NCI-H526 treated with DMSO at 0.1 percent for 48 hours (cell line): ENCODE results near the gene DIP2C.
"Not testable (repeated sequence)": the region's sequence is repeated elsewhere in the genome, so short reads cannot be mapped to it uniquely, and the experiment has no call there.

Experiments
- DNase-seq: peaks from one replicate; lab custom pipeline; 2025; lab: John Stamatoyannopoulos, UW

The DIP2C gene

GRCh38 chr10:657816-658350 is 31.6 kb downstream of the DIP2C start:
- not testable (repeated sequence) for DNase-seq

GRCh38 chr10:656883-657282 is 32.6 kb downstream of the DIP2C start:
- no peak for DNase-seq

- no peak for DNase-seq
These were observed 34.3 kb downstream of the DIP2C start for GRCh38 chr10:655184-655583.

GRCh38 chr10:654647-654996 is 34.8 kb downstream of the DIP2C start:
- DNase-seq: no peak

- no peak for DNase-seq
These were observed 35.3 kb downstream of the DIP2C start for GRCh38 chr10:653991-654646.

DNA sequence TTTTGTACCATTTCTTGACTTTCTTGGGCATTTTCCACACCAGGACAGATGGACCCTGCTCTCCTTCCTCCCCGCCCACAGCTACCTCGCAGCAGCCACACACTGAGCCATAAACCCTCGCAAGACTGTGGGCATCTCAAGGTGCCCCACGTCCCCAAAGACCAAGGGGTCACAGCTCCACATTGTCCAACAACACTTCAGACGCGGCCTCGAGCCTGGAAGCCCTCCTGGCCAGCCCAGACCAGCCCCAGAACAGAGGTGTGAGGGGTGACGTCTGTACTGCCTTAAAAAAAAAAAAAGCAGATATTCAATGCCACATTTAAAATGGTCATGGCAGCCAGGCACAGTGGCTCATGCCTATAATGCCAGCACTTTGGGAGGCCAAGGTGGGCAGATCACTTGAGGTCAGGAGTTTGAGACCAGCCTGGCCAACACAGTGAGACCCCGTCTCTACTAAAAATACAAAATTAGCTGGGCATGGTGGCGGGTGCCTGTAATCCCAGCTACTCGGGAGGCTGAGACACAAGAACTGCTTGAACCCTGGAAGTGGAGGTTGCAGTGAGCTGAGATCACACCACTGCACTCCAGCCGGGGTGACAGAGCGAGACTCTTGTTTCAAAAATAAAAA is 36.5 kb downstream of the DIP2C start:
- DNase-seq: not testable (repeated sequence)

GRCh38 chr10:652233-652632 is 37.2 kb downstream of the DIP2C start:
- no peak for DNase-seq

DNA sequence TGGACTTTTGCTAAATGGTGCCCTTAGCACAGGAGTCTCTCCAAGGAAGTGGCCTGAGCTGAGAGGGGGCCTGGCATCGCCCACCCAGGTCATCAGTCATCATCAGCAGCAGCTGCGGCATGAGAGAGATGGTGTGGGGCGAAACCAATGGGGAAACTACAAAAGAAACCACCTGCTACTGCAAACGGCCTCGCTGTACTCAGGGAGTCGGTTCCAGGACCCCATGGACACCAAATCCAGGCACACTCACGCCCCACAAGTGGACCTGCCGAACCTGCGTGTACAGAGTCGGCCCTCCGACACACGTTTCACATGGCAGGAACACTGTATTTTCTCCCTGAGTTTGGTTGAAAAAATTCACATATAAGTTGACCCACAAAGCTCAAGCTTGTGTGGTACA is 37.8 kb downstream of the DIP2C start:
- DNase-seq: no peak

DNA sequence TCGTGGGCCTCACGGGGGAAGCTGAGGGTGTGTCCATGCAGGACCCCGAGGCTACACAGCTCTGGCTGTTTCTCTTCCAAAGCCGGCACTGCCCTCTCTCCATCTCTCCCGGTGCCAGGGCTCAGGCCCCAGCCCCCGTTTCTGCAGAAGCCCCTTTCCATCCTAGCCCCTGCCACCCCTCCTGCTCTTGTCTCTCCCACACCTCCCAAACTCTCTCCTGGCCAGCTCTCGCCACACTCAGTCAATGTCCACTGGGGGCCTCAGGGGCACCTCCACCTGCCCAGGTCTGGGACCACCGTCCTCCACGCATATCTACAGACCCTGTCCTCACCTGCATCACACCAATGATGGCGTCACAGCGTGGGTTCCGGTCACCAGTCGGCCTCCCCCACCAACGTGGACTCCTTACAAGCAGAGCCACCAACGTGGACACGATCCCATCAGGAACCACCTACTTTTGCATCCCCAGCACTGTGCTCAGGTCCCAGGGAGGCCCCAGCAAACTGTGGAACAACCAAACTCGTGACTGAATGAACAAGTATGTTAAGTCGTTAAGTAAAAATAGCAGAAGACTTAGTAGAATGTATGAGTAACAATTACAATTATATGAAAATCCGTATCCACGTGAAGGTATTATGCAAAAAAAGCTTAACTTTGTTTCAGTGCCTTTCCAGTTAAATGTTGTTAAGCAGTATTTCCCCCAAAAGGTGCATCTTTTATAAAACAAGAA is 38.4 kb downstream of the DIP2C start:
- DNase-seq: no peak

DNA sequence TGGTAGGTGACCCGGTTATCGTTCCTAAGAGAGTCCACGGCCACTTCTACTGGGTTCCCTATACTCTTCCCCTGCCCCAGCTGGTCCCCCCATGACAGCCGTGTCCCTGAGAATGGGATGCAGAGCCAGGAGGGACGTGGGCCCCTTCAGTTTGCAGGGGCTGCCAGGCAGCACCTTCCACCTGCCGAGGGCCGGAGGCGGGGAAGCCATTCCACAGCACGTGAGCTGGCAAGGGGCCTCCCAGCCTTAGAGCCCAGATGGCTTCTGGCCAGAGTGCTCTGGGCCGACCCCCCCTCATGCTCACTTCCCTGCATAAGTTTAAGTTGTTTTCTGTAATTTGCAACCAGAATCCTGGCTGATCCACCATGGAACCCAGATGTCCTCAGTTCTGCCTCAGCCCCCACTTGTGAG is 39.0 kb downstream of the DIP2C start:
- DNase-seq: no peak

DNA sequence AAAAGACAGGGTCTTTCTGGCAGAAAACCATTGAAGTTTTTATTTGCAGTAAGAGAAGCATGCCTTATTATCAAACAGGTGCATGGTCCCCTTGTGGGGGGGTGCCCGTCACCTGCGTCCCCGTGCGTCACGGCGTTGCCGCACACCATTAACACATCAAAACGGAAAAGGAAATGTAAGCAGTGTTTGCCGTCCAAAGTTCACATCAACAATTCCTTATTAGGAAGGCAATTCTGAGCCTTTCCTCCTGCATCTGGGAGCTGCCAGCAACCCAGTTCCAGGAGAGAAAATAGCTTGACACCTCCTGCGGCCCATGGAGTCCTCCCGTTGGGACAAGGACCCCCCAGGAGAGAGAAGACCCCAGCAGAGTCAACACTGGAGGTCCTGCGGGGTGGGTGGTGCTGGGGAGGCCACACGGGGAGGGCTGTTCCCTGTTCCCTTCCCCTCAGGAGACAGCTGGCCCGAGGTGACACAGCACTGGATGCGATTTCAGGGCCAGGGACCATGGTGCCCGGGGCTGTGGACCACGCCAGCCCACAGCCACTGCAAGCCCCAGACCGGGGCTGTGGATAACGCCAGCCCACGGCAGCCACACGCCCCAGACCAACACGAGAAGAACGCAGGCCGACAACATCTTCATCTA is 39.5 kb downstream of the DIP2C start:
- peak; percentile 45 for DNase-seq

- no peak for DNase-seq
These were observed 40.0 kb downstream of the DIP2C start for GRCh38 chr10:649445-649797.

DNA sequence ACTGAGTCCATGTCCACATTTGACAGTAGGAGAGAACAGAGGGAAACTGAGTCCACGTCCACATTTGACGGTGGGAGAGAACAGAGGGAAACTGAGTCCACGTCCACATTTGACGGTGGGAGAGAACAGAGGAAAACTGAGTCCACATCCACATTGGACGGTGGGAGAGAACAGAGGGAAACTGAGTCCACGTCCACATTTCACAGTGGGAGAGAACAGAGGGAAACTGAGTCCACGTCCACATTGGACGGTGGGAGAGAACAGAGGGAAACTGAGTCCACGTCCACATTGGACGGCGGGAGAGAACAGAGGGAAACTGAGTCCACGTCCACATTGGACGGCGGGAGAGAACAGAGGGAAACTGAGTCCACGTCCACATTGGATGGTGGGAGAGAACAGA is 42.4 kb downstream of the DIP2C start:
- DNase-seq: not testable (repeated sequence)

DNA sequence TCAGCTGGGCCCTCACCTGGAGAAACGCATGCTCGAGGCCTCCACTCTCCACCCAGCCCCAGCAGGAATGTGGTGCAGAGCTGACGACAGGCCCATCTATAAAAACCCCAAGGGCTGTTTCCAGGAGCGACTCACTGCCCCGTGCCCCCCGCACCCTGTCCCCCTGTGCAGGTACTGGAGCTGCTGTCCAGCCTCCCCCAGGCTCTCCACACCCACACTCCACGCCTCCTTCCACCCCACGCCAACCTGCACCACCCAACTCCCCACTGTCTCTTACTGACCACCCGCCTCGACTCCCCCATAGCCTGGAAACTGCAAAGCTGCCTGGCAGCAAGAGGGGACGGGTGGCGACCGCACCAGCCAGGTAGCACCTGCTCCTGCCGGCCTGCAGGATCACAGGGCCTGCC is 43.3 kb downstream of the DIP2C start:
- no peak for DNase-seq

DNA sequence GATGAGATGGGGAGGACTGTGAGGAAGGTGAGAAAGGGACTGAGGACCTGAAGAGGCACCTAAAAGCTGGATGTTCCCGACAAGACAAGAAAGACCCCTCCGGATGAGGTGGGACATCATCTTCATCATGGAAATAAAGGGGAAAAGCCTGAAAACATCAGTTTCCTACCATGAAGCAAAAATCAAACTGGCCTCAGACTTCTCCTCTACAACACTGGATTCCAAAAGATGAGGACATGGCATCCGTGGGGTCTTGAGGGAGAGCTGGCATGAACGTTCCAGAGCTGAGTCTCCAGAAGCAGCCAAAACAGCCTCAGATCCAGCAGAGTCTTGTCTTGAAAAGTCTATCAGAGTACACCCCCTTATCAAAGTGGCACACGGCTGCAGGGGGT is 44.5 kb downstream of the DIP2C start:
- no peak for DNase-seq

- no peak for DNase-seq
These were observed 45.2 kb downstream of the DIP2C start for GRCh38 chr10:644076-644942.

- DNase-seq: no peak
These were observed 47.1 kb downstream of the DIP2C start for GRCh38 chr10:642186-642890.

DNA sequence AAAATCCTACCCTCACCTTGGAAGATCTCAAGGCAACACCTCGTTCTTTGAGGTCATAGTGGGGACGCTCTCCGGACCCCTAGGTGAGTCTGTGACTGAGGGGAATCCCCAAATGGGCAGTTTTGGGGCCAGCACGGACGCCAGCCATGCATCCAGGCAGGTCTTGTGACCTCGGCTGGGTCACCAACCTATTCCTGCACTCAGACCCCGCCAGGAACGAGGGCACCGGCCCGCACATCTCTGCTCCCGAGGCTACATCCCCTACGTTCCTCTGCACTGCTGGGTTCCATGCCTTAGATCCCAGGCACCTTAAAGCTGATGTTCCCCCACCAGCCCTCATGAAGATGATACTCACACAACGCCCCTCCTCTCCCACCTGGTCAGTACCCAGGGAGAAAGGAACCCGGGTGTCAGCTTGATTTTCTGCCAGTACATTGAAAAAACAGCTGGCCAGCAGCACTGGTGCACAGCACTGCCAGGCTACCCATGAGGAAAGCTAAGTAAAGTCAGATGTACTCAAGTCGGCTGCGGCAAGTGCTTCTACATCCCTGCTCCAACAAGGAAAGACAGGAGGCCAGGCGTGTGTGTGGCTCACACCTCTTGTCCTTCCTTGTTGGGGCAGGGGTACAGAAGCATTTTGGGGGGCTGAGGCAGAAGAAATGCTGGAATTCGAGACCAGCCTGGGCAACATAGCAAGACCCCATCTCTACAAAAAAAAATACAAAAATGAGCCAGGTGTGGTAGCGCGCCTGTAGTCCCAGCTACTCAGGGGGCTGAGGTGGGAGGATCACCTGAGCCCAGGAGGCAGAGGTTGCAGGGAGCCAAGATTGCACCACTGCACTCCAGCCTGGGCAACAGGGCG is 48.1 kb downstream of the DIP2C start:
- no peak for DNase-seq

- DNase-seq: no peak
These were observed 48.8 kb downstream of the DIP2C start for GRCh38 chr10:640673-641045.
